ENCODE results near the gene CYGB.
A peak's percentile ranks its signal among the peaks of the same experiment; 100 is the strongest.

Gene CYGB

DNA sequence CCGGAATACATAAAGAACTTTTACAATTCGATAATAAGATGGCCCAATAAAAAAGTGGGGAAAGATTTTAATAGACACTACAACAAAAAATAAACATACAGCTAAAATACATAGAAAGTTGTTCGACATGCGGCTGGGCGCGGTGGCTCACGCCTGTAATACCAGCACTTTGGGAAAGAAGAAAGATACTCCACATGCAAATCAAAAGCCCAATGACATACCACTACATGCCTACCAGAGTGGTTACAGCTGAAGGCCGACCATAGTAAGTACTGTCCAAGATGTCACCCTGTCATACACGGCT lies 11.7 kb upstream of the CYGB start:
- DNase-seq = no peak

- DNase-seq = no peak
Measured at GRCh38 chr17:76548378-76549214, 11.1 kb upstream of the CYGB start.

DNA sequence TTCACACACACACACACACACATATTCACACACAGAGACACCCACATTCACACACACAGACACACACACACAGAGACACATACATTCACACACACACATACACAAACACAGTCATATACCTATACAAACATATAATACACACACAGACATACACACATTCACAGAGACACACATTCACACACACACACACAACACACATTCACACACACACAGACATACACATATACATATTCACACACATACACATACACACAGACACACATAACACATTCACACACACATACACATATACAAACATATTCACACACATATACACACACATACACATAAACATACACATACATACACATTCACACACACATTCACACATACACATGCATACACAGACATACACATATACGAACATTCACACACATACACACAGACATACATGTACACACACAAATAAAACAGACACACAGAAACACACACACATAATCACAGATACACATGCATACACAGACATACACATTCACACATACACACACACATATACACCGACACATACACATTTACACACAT lies 10.2 kb upstream of the CYGB start:
- no peak for DNase-seq

DNA sequence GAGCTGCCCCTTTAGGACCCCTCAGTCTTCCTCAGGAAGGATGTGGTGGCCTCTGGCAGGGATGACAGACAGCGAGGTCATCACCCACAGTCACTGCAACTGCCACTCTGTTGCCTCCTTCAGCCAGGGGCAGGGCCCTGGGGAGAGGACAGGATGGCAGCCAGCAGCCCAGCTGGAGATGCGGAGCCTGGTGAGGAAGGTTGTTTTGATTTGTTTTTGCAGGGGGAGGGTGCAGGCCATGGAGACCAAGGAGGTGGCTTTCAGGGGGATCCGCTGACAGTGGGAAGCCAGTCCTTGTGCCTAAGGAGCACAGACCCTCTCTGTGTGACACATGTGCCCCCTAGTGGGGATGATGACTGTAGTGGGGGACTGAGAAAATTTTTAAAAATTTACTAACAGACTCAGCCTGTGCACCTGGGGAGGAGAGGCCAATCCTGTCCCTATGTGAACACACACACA lies 9.7 kb upstream of the CYGB start:
- peak; percentile 31 for DNase-seq

DNA sequence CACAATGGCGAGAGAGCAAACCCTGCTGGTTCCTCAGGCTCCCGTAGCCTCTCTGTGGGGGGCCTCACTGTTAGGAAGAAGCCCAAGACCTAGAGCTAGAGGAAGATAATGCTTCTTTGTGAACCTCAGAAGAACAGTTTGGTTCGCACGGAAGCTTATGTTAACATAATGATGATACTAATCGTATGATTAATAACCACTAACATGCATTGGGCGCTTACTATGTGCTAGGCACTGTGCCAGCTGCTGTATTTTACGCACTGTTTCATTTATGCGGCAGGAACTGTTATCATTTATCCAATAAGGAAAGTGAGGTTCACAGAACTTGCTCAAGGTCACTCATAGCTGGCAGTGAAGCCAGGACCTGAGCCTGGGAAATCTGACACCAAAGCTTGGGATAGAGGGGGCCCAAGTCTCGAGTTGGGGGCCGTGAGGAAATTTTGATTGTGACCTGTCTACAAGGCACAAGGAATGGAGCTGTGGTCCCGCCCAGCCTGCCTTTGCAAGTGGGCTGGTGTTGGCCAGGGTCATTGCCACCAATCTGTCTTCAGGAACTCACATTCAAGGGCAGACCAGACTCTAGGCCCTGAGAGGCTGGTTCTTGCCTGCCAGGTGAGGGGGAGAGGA lies 9.2 kb upstream of the CYGB start:
- no peak for DNase-seq

- no peak for DNase-seq
Measured at GRCh38 chr17:76545918-76546555, 8.5 kb upstream of the CYGB start.

DNA sequence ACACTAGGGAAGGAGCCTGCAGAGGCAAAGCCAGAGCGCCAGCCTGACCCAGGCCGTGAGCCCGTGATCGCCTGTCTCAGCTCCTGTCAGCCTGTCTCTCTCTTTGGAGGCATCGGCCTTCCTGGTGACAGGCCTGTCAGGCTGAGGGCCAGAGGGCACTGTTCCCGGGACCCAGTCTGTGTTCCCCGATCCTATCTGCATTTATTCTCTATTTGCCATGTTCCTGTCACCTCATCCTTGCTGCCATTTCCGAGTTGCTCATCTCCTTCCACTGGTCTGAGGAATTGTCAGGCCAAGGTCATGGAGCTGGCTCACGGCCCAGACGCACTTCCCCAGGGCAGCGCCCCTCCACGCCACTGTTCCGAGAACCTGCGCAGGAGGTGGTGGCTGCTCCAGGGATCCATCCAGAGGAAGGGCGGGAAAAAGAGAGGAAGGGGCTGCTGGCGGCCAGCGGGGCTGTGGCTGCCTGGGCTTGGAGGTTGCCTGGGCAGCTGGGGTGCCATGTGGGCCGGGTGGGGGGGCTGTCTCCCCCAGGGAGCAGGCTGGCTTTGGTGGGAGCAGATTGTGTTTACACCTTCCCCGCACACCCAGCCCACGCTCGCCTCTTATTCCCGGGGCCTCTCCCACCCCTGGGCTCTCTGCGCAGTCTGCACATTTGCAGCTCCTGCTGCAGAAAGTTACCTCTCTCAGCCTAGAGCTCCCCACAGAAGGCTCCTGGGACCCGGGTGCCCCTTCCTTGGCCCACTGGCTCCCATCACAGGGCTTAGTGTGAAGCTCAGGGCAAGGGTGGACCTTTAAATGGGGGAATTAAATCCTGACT lies 7.2 kb upstream of the CYGB start:
- DNase-seq = no peak

GRCh38 chr17:76543826-76544545 lies 6.5 kb upstream of the CYGB start:
- peak; percentile 72 for DNase-seq

DNA sequence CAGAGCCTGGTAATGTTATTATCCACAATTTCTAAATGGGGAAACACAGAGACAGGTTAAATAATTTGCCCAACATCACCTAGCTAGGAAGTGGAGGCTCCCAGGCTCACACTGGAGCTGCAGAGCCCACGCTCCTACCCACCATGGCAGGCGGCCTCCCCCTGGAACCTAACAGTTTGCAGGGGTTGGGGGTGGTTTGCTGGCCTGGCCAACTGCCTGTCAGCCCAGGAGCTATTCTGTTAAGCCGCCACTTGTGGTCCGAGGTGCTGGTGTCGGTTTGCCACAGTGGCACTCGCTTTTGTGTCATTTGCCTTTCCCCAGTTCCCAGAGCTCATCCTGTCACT lies 5.9 kb upstream of the CYGB start:
- no peak for DNase-seq

DNA sequence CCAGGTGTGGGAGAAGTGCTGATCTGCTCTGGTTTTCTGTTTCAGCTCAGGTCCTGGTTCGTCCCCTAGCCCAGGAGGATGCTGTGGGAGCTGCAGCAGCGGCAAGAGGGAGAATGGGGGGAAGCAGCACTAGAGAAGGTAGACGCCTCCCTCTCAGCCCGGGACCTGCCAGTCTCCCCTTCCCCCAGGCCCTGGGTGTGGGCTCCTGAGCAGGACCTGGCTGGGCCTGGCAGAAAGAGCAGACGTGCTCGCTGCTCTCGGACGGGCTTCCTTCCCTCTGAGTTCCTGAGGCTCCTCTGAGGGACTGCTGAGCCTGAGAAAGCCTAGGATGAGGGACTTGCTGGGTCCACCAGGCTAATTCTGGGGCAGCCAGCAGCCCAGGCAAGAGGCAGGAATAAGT lies 5.5 kb upstream of the CYGB start:
- no peak for DNase-seq

- DNase-seq = no peak
Measured at GRCh38 chr17:76542566-76542971, 5.1 kb upstream of the CYGB start.

GRCh38 chr17:76541739-76542454 lies 4.4 kb upstream of the CYGB start:
- no peak for DNase-seq

- DNase-seq = peak; percentile 96
Measured at GRCh38 chr17:76540381-76541300, 3.1 kb upstream of the CYGB start.

DNA sequence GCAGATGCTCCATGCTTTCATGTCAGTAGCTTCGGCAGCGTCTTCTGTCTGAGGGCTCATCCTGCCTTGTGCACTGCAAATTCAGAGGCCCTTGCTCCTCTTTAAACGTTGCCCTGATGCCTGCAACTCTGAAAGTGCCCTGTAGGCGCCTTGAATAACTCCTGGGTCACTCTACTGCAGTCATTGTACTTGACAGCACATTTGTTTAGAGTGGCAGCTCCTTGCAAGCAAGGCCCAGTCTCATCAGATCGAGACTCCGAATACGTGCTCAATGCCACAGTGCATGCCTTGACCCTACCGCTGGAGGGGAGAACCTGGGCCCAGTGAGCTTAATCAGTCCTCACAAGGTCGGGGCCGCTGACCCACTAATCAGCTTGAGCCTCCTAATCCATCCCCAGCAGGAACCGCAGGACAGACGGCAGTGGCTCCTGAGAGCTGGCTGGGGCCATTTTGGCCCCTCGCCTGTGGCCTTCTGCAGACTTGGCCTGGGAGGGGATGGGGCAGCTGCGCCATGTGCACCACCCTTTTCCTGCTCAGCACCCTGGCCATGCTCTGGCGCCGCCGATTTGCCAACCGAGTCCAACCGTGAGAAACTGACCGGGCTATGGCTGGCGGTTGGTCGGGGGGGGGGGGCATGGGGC lies 2.2 kb upstream of the CYGB start, which contains the start of gene PRCD:
PRCD (plus strand) TSS at position 414 of the 641 bp plus-strand sequence; CDS start at position 512, 98 bp downstream.
- DNase-seq = no peak

DNA sequence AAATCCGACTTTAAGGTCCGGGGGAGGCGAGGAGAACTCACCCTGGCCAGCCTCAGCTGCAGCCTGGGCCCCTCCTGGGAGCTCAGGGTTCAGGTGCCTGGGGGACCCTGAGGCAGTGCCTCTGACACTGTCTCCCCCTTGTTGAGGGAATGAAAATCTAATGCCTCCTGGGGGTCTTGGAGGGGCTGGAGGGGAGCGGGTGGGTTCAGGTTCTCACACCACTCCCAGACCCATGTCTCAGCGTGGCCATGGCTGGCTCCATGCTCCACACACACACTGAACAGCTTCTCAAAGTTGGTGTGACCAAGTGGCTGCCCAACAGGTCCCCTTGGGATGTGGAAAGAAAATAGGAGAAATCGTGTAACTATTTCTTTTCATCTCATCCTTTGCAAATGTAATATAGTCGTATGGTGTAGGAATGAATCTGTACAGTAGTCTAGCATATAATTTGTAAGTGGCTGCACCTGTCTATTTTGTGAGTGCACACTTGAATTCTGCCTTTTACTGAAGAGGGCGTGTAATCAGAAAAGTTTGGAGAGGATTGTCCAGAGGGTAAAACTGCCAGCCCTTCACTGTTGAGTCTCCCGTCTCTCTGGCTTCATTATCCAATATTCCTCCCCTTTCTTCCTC lies 1.5 kb upstream of the CYGB start:
- no peak for DNase-seq

- DNase-seq = no peak
Measured at GRCh38 chr17:76538281-76538931, 897 bp upstream of the CYGB start.

DNA sequence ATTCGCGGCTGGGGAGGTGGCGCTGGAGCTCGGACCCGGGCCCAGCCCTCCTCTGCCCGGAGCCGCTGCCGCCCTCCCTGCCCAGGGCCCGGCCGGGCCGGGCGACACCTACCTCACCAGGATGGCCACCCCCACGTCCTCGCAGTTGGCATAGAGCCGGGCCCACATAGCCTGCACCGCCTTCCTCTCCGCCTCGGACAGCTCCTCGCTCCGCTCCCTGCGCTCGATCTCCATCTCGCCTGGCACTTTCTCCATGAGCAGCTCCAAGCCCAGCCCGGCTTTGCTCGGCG lies 276 bp downstream of the CYGB start:
- no peak for DNase-seq

DNA sequence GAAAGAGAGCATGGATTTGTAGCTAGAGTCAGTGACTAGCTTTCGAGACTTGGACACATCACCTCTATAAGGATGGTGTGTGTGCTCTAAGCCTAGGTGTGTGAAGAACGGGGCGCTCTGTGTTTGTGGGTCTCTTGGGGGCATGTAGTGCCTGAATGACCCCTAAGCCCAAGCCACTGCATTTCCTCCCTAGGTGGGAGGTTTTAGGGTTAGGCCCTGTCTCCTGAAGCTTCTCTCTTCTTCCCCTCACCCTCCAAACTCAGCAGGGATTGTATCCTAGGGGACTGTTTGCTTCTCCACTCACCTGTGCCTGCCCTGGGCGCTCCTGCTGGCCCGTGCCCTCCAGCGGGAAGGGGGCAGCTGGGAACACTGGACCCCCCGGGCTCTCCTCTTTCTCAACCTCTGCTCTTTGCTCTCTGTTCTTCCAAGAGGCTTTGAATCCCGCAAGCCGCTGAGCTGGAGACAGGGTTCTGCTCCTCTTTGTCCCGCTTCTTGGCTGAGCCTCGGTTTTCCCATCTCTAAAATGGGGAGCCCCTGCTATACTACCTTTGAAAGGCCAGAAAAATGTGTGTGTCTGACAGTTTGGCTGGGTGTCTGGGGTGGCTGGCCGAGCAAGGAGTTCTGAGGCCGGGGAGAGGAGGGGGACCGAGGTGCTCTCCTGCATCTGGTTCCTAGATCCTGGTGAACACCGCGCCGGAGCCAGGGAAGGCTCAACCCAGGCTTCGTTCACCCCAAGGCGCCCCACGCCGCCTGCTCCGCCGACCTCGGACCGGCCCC lies 810 bp downstream of the CYGB start:
- no peak for DNase-seq
